ENCODE measurements around the gene DGKB. TPM values are rescaled to one million over a fixed set of nuclear protein-coding genes. Genes with fewer than 3 reads are reported as not detected.
A peak's percentile ranks its signal among the peaks of the same experiment; 100 is the strongest.

The DGKB gene
- polyA plus RNA-seq, 1 of the 3 experiments (the other 2 are of a cell fraction) = 2.1 TPM

DNA sequence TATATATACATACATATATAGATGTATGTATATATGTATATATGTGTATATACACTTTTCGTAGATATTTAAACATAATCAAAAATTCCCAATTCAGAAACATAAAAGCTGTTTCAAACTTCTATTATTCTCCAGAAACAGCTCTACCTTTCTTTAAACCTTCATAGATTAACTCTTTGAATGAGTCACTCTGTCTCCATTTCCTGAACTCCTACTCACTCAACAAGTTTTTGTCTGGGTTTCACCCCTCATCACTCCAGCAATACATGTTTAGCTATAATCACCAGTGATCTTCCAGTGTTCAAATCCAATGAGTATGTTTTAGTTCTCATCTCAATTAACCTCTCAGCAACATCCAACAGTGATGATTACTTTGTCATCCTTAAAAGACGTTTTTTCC lies 9.6 kb downstream of the DGKB start:
- H3K9ac ChIP-seq = no peak overlapping the region
- peaks cover 0 to 4% of the 10 kb centered on the region in 2 experiments for H3K36me3 ChIP-seq (replicated peaks in 1 of 2; ENCODE audit: control insufficient read depth in 1 of 2, insufficient read depth in 2 of 2, low read length in 1 of 2)
- H2AFZ ChIP-seq (ENCODE audit: low read depth) = no peak overlapping the region
- no peak for DNase-seq
- peaks cover 5% of the 10 kb centered on the region in 2 experiments; a peak in 2 of 4 replicates for H3K4me1 ChIP-seq (ENCODE audit: control insufficient read depth in 1 of 2, insufficient read depth in 2 of 2, low read depth in 1 of 2, low read length in 1 of 2)
- no peak overlapping the region for H3K27ac ChIP-seq (ENCODE audit: low read depth in 2 of 2, low read length in 1 of 2)
- no peaks in the 10 kb centered on the region for H3F3A ChIP-seq (replicated peaks; ENCODE audit: insufficient read depth)
- H3K27me3 ChIP-seq (ENCODE audit: insufficient read depth) = no peaks in the 10 kb centered on the region
- WGBS (ENCODE audit: low lambda C conversion rate) = 60% methylated on average over 2 of the region's 2 CpGs
- ChIA-PET POLR2A (no interaction called here), CTCF (no interaction called here)
- H4K20me1 ChIP-seq (ENCODE audit: insufficient read depth) = no peaks in the 10 kb centered on the region
- H3K4me3 ChIP-seq (ENCODE audit: low read depth in 2 of 2, low read length in 1 of 2) = no peak overlapping the region
- no peak overlapping the region for H3K4me2 ChIP-seq
- TF ChIP-seq FOSL2 (IDR thresholded peaks at IDR 0.05; ENCODE audit: borderline replicate concordance, low read depth) = peak; percentile 39; the same call in 1 of the 2 replicates
- no peak for TF ChIP-seq NFIC (IDR thresholded peaks at IDR 0.05; ENCODE audit: borderline replicate concordance)
- no peak for TF ChIP-seq TAF1 (IDR thresholded peaks at IDR 0.05; ENCODE audit: borderline replicate concordance, low read depth, low read length)
- no peak for TF ChIP-seq TEAD4 (IDR thresholded peaks at IDR 0.05; ENCODE audit: borderline replicate concordance, insufficient read depth)
- no peak for TF ChIP-seq EZH2phosphoT487 (IDR thresholded peaks at IDR 0.05; ENCODE audit: borderline replicate concordance, low read depth)
- TF ChIP-seq PBX3 (IDR thresholded peaks at IDR 0.05) = 0 out of 2 replicates have a peak, but pooled peaks have one; percentile 10
- TF ChIP-seq JUND (IDR thresholded peaks at IDR 0.05) = peak; percentile 39
- H3K9me3 ChIP-seq = no peaks in the 10 kb centered on the region
- no peaks in the 10 kb centered on the region for H3K9me2 ChIP-seq
- no peaks in the 10 kb centered on the region for H3K79me2 ChIP-seq (ENCODE audit: insufficient read depth)

DNA sequence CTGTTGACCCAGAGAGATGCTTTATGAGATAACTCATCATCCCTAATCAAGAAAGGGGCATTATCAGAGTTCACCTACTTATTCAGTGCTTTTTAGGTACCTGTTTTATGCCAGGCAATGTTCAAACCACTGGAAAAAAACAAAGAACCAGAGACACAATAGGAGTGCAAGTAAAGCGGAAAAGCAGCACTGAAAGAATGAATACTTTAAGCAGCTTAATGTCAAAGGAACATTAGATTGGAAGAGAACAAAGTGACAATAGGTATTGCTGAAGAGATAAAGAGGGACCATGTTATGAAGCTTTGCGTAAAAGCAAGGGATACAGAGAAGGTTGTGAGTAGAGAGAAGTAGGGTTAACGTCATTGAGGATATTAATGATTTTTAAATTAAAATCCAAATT lies 11.3 kb downstream of the DGKB start:
- WGBS (ENCODE audit: low lambda C conversion rate) = 91% methylated on average over 3 of the region's 3 CpGs
- H3K36me3 ChIP-seq (replicated peaks in 1 of 2; ENCODE audit: control insufficient read depth in 1 of 2, insufficient read depth in 2 of 2, low read length in 1 of 2) = no peaks in the 10 kb centered on the region
- no peaks in the 10 kb centered on the region for H3K27me3 ChIP-seq (ENCODE audit: insufficient read depth)
- DNase-seq = no peak
- no peaks in the 10 kb centered on the region for H4K20me1 ChIP-seq (ENCODE audit: insufficient read depth)
- no peaks in the 10 kb centered on the region for H3F3A ChIP-seq (replicated peaks; ENCODE audit: insufficient read depth)
- CTCF ChIA-PET = interaction anchor here (0.6 kb wide), 1 partner anchor 44 kb away, joined by 3 read pairs; no protein-coding TSS in a partner anchor
- POLR2A ChIA-PET = no interaction called here
- H3K4me1 ChIP-seq (ENCODE audit: control insufficient read depth in 1 of 2, insufficient read depth in 2 of 2, low read depth in 1 of 2, low read length in 1 of 2) = peaks cover 5% of the 10 kb centered on the region in 2 experiments; a peak in 2 of 4 replicates
- no peak overlapping the region for H2AFZ ChIP-seq (ENCODE audit: low read depth)
- H3K4me2 ChIP-seq = no peak overlapping the region
- H3K79me2 ChIP-seq (ENCODE audit: insufficient read depth) = no peaks in the 10 kb centered on the region
- H3K9me2 ChIP-seq = no peaks in the 10 kb centered on the region
- no peaks in the 10 kb centered on the region for H3K9me3 ChIP-seq
- H3K9ac ChIP-seq = no peak overlapping the region
- H3K27ac ChIP-seq (ENCODE audit: low read depth in 2 of 2, low read length in 1 of 2) = no peak overlapping the region
- H3K4me3 ChIP-seq (ENCODE audit: low read depth in 2 of 2, low read length in 1 of 2) = no peak overlapping the region
- TF ChIP-seq, protein P1, sequence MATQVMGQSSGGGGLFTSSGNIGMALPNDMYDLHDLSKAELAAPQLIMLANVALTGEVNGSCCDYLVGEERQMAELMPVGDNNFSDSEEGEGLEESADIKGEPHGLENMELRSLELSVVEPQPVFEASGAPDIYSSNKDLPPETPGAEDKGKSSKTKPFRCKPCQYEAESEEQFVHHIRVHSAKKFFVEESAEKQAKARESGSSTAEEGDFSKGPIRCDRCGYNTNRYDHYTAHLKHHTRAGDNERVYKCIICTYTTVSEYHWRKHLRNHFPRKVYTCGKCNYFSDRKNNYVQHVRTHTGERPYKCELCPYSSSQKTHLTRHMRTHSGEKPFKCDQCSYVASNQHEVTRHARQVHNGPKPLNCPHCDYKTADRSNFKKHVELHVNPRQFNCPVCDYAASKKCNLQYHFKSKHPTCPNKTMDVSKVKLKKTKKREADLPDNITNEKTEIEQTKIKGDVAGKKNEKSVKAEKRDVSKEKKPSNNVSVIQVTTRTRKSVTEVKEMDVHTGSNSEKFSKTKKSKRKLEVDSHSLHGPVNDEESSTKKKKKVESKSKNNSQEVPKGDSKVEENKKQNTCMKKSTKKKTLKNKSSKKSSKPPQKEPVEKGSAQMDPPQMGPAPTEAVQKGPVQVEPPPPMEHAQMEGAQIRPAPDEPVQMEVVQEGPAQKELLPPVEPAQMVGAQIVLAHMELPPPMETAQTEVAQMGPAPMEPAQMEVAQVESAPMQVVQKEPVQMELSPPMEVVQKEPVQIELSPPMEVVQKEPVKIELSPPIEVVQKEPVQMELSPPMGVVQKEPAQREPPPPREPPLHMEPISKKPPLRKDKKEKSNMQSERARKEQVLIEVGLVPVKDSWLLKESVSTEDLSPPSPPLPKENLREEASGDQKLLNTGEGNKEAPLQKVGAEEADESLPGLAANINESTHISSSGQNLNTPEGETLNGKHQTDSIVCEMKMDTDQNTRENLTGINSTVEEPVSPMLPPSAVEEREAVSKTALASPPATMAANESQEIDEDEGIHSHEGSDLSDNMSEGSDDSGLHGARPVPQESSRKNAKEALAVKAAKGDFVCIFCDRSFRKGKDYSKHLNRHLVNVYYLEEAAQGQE (IDR thresholded peaks at IDR 0.05; ENCODE audit: low read depth, low read length) = no peak
- TF ChIP-seq JUND (IDR thresholded peaks at IDR 0.05) = no peak
- TF ChIP-seq USF2 (IDR thresholded peaks at IDR 0.05; ENCODE audit: borderline replicate concordance, low read depth, low read length) = no peak
- no peak for TF ChIP-seq RAD21 (IDR thresholded peaks at IDR 0.05; ENCODE audit: low read length)
- TF ChIP-seq FOXM1 (IDR thresholded peaks at IDR 0.05; ENCODE audit: low read depth) = no peak
- TF ChIP-seq FOSL2 (IDR thresholded peaks at IDR 0.05; ENCODE audit: borderline replicate concordance, low read depth) = no peak
- TF ChIP-seq RFX5 (IDR thresholded peaks at IDR 0.05; ENCODE audit: low read length) = no peak
- no peak for TF ChIP-seq NRF1 (IDR thresholded peaks at IDR 0.05; ENCODE audit: low read depth, low read length)
- no peak for TF ChIP-seq MEF2A (IDR thresholded peaks at IDR 0.05; ENCODE audit: borderline replicate concordance, low read depth)
- TF ChIP-seq PBX3 (IDR thresholded peaks at IDR 0.05) = no peak
- TF ChIP-seq USF1 (IDR thresholded peaks at IDR 0.05; ENCODE audit: borderline replicate concordance, low read depth) = no peak
- no peak for TF ChIP-seq MXI1 (IDR thresholded peaks at IDR 0.05; ENCODE audit: low read depth, low read length)
- no peak for TF ChIP-seq SMC3 (IDR thresholded peaks at IDR 0.05; ENCODE audit: low read depth, low read length)
- TF ChIP-seq IRF3 (IDR thresholded peaks at IDR 0.05; ENCODE audit: low read depth, low read length) = no peak

Data from SK-N-SH (cell line).